Measurements from ENCODE around the gene NIFK. TPM values are rescaled to one million over a fixed set of nuclear protein-coding genes. Genes with fewer than 3 reads are reported as not detected.

Gene NIFK
- total and polyA plus RNA-seq, 2 of the 4 experiments (the other 2 are of a cell fraction) = 19.5 to 24.3 TPM

DNA sequence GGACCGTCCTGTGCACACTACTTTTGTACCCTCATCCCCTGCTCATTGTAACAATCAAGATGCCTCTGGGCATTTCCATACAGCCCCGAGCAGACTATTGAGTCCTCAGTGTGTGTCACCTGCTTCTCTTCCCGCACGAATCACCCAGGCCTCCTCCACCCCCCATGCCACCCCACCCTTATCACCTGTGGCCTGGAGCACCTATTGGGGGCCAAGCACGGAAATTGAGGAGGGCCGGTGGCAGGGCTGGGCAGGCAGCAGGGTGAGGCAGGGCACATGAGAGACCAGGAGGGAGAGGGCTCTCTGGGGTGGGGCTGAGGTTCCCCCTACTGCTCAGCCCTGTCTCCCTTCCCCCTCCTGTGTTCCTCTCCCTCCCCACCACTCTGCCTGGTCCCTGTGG lies 4.3 kb upstream of the NIFK start:
- Histone ChIP-seq H3K56ac (ENCODE audit: extremely low read depth, insufficient read depth, low read length) (no peak overlapping the region), H3K23ac (ENCODE audit: low read depth, low read length) (no peak overlapping the region), H3K9me1 (ENCODE audit: insufficient read depth, low read length) (no peaks in the 10 kb centered on the region), H3K4ac (ENCODE audit: low read depth, low read length) (no peak overlapping the region), H3K27me3 (ENCODE audit: control insufficient read depth, insufficient read depth, low read length) (peaks cover 3% of the 10 kb centered on the region; the same call in 1 of the 2 replicates), H2BK5ac (ENCODE audit: low read depth, low read length, poor library complexity, severe bottlenecking) (no peak overlapping the region), H3K14ac (replicated peaks; ENCODE audit: low read depth, low read length) (no peak overlapping the region), H2BK20ac (ENCODE audit: low read depth, low read length) (no peak overlapping the region), H3K79me1 (ENCODE audit: low read depth in 1 of 2, low read length in 2 of 2) (peaks cover 5 to 6% of the 10 kb centered on the region in 2 experiments; a peak in 3 of 4 replicates), H3K18ac (ENCODE audit: low read depth, low read length) (no peak overlapping the region), H2BK120ac (ENCODE audit: low read depth, low read length) (no peak overlapping the region), H4K20me1 (ENCODE audit: insufficient read depth, low read length) (no peaks in the 10 kb centered on the region), H3K4me3 (ENCODE audit: insufficient read depth, low read depth, low read length) (no peak overlapping the region), H3K9me3 (ENCODE audit: control insufficient read depth, insufficient read depth, low read length) (no peaks in the 10 kb centered on the region), H4K5ac (ENCODE audit: low read depth, low read length) (no peak overlapping the region), H3K4me1 (ENCODE audit: control insufficient read depth, insufficient read depth, low read length) (no peaks in the 10 kb centered on the region), H4K91ac (ENCODE audit: insufficient read depth, low read depth, low read length) (no peak overlapping the region), H3K4me2 (ENCODE audit: low read depth, low read length) (no peak overlapping the region), H2BK15ac (ENCODE audit: low read depth, low read length) (no peak overlapping the region), H3K27ac (ENCODE audit: insufficient read depth, low read length) (no peak overlapping the region), H3K9ac (ENCODE audit: low read depth, low read length) (no peak overlapping the region), H2AFZ (replicated peaks; ENCODE audit: low read length, poor library complexity) (no peak overlapping the region), H2AK9ac (replicated peaks; ENCODE audit: low read depth, low read length, poor library complexity) (no peak overlapping the region), H3K36me3 (ENCODE audit: control insufficient read depth, insufficient read depth, low read length) (no peaks in the 10 kb centered on the region), H2AK5ac (ENCODE audit: low read depth, low read length) (no peak overlapping the region), H4K8ac (ENCODE audit: low read depth in 2 of 2, low read length in 2 of 2) (no peak overlapping the region)
- TF ChIP-seq FOS (IDR thresholded peaks at IDR 0.05; ENCODE audit: low read depth, low read length) (no peak), BHLHE40 (IDR thresholded peaks at IDR 0.05; ENCODE audit: low read depth, low read length) (no peak), SMC3 (IDR thresholded peaks at IDR 0.05; ENCODE audit: low read depth, low read length) (no peak), USF2 (IDR thresholded peaks at IDR 0.05; ENCODE audit: low read depth, low read length) (no peak), NFE2L2 (IDR thresholded peaks at IDR 0.05; ENCODE audit: low read depth, low read length) (no peak), MAZ (IDR thresholded peaks at IDR 0.05; ENCODE audit: borderline replicate concordance, low read depth, low read length) (no peak), POLR2A (IDR thresholded peaks at IDR 0.05; ENCODE audit: low read depth, low read length) (no peak), CEBPB (IDR thresholded peaks at IDR 0.05; ENCODE audit: low read depth, low read length) (no peak)
- in situ Hi-C loops (cut with MboI; ENCODE audit: low sequenced_read_pairs) = loop anchor here (25.0 kb wide), 1 partner anchor 654 kb away; no protein-coding TSS in a partner anchor
- CTCF ChIA-PET = no interaction called here
- POLR2A ChIA-PET (ENCODE audit: unreplicated experiment) = no interaction called here
- 73% methylated on average over 2 of the region's 6 CpGs; no CpG with 5 or more reads in 1 of the 2 experiments for WGBS, 2 experiments (ENCODE audit: extremely low coverage in 2 of 2, insufficient read length in 1 of 2)
- intact Hi-C loops (cut with micrococcal nuclease) = loop anchor here (10.0 kb wide), 1 partner anchor 646 kb away; no protein-coding TSS in a partner anchor
- BruUV-seq (replicated peaks) = no TSS peak
- ATAC-seq (ENCODE audit: low read depth) (no peak), DNase-seq (no peak)
- dilution Hi-C loops (cut with HindIII; ENCODE audit: low sequenced_read_pairs, unreplicated experiment) = no loop called here
